ENCODE measurements around the gene OTOGL. TPM values are rescaled to one million over a fixed set of nuclear protein-coding genes. Genes with fewer than 3 reads are reported as not detected.

Gene OTOGL
- total RNA-seq, 2 donors from 2014 or later, result 0.59 to 0.74 TPM

GRCh38 chr12:80320121-80320678, 220.9 kb downstream of the OTOGL start:
- Histone ChIP-seq H3K4me1 (replicated peaks) (no peaks in the 10 kb centered on the region), H3K27ac (no peak overlapping the region), H3K27me3 (replicated peaks; ENCODE audit: insufficient read depth) (no peaks in the 10 kb centered on the region), H3K36me3 (no peaks in the 10 kb centered on the region), H3K9me3 (no peaks in the 10 kb centered on the region), H3K4me3 (no peak overlapping the region)
- intact Hi-C loops (cut with DNase I), result no loop called here
- DNase-seq (ENCODE audit: low spot score), result no peak
- WGBS, result 52% methylated on average over 2 of the region's 2 CpGs
- no peak for TF ChIP-seq CTCF (IDR thresholded peaks at IDR 0.05)
- peak; percentile 67 for TF ChIP-seq POLR2AphosphoS5 (IDR thresholded peaks at IDR 0.05)

- WGBS, result 26% methylated on average over 2 of the region's 2 CpGs
- peak; percentile 60 for DNase-seq (ENCODE audit: low spot score)
- TF ChIP-seq CTCF (IDR thresholded peaks at IDR 0.05) (no peak), POLR2AphosphoS5 (IDR thresholded peaks at IDR 0.05) (peak; percentile 80)
- Histone ChIP-seq H3K27ac (no peak overlapping the region), H3K4me1 (replicated peaks) (no peaks in the 10 kb centered on the region), H3K36me3 (no peaks in the 10 kb centered on the region), H3K4me3 (no peak overlapping the region), H3K27me3 (replicated peaks; ENCODE audit: insufficient read depth) (no peaks in the 10 kb centered on the region), H3K9me3 (no peaks in the 10 kb centered on the region)
- intact Hi-C loops (cut with DNase I), result no loop called here
Observed at GRCh38 chr12:80321653-80322052, 222.3 kb downstream of the OTOGL start.

- TF ChIP-seq POLR2AphosphoS5 (IDR thresholded peaks at IDR 0.05) (no peak), CTCF (IDR thresholded peaks at IDR 0.05) (no peak), POLR2A (IDR thresholded peaks at IDR 0.05) (no peak)
- 79% methylated on average over 4 of the region's 4 CpGs for WGBS
- Histone ChIP-seq H3K4me1 (replicated peaks) (no peaks in the 10 kb centered on the region), H3K27me3 (replicated peaks; ENCODE audit: insufficient read depth) (no peaks in the 10 kb centered on the region), H3K9me3 (no peaks in the 10 kb centered on the region), H3K36me3 (no peaks in the 10 kb centered on the region), H3K27ac (no peak overlapping the region), H3K4me3 (no peak overlapping the region)
- intact Hi-C loops (cut with DNase I), result no loop called here
- DNase-seq (ENCODE audit: low spot score), result no peak
Observed at GRCh38 chr12:80325167-80325959, 226.0 kb downstream of the OTOGL start.

- Histone ChIP-seq H3K4me3 (no peak overlapping the region), H3K27ac (no peak overlapping the region), H3K9me3 (no peaks in the 10 kb centered on the region), H3K36me3 (no peaks in the 10 kb centered on the region), H3K4me1 (replicated peaks) (no peaks in the 10 kb centered on the region), H3K27me3 (replicated peaks; ENCODE audit: insufficient read depth) (no peaks in the 10 kb centered on the region)
- intact Hi-C loops (cut with DNase I), result no loop called here
- TF ChIP-seq POLR2AphosphoS5 (IDR thresholded peaks at IDR 0.05) (no peak), CTCF (IDR thresholded peaks at IDR 0.05) (no peak), POLR2A (IDR thresholded peaks at IDR 0.05) (no peak)
- 97% methylated on average over 1 of the region's 1 CpG for WGBS
- DNase-seq (ENCODE audit: low spot score), result no peak
Observed at GRCh38 chr12:80332827-80333226, 233.5 kb downstream of the OTOGL start.

GRCh38 chr12:80352474-80352873, 253.1 kb downstream of the OTOGL start:
- Histone ChIP-seq H3K27me3 (replicated peaks; ENCODE audit: insufficient read depth) (no peaks in the 10 kb centered on the region), H3K4me3 (no peak overlapping the region), H3K9me3 (no peaks in the 10 kb centered on the region), H3K4me1 (replicated peaks) (no peaks in the 10 kb centered on the region), H3K36me3 (no peaks in the 10 kb centered on the region), H3K27ac (no peak overlapping the region)
- DNase-seq (ENCODE audit: low spot score), result no peak
- intact Hi-C loops (cut with DNase I), result no loop called here
- TF ChIP-seq POLR2AphosphoS5 (IDR thresholded peaks at IDR 0.05), result no peak
- no peak for TF ChIP-seq POLR2A (IDR thresholded peaks at IDR 0.05)
- no peak for TF ChIP-seq CTCF (IDR thresholded peaks at IDR 0.05)
- WGBS, result 62% methylated on average over 1 of the region's 1 CpG
